ENCODE results near the gene PLXNA4.

- TF ChIP-seq NR2C2 (CRISPR knock-in tag; IDR thresholded peaks at IDR 0.05) (no peak), PREB (CRISPR knock-in tag; IDR thresholded peaks at IDR 0.05; ENCODE audit: borderline replicate concordance) (no peak), NR3C1 (CRISPR knock-in tag; conservative IDR thresholded peaks at IDR 0.05; ENCODE audit: low read depth) (no peak), ATF1 (CRISPR knock-in tag; IDR thresholded peaks at IDR 0.05) (no peak), MXD4 (CRISPR knock-in tag; IDR thresholded peaks at IDR 0.05; ENCODE audit: borderline replicate concordance) (no peak), ATF2 (CRISPR knock-in tag; IDR thresholded peaks at IDR 0.05; ENCODE audit: borderline replicate concordance, low read depth) (no peak), CTCF (IDR thresholded peaks at IDR 0.05) (no peak)
These were observed 107.0 kb downstream of the PLXNA4 start for GRCh38 chr7:132469264-132469663.

All from WTC11 (cell line).